Activated CD4-positive, alpha-beta T cell treated with anti-CD3 and anti-CD28 coated beads, Interleukin-2, amount 50 U/mL, for 1 hour (primary cell): ENCODE results near the gene NUP210L.
"Not testable (repeated sequence)": the region's sequence is repeated elsewhere in the genome, so short reads cannot be mapped to it uniquely, and the experiment has no call there.

Experiments
- DNase-seq: peaks from one replicate; pipeline ENCODE4 v3.0.0-alpha.2; 2020

The NUP210L gene

DNA sequence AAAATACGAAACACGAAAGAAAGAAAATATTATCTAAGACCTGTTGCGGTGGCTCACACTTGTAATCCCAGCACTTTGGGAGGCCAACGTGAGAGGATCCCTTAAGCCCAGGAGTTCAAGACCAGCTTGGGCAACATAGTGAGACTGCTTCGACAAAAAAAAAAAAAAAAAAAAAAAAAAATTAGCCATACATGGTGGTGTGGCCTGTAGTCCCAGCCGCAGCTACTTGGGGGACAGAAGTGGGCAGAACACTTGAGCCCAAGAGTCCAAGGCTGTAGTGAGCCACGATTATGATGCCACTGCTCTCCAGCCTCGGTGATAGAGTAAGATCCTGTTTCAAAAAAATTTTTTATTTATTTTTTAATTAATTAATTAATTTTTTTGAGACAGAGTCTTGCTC, 167.3 kb downstream of the NUP210L start:
- DNase-seq = no peak

DNA sequence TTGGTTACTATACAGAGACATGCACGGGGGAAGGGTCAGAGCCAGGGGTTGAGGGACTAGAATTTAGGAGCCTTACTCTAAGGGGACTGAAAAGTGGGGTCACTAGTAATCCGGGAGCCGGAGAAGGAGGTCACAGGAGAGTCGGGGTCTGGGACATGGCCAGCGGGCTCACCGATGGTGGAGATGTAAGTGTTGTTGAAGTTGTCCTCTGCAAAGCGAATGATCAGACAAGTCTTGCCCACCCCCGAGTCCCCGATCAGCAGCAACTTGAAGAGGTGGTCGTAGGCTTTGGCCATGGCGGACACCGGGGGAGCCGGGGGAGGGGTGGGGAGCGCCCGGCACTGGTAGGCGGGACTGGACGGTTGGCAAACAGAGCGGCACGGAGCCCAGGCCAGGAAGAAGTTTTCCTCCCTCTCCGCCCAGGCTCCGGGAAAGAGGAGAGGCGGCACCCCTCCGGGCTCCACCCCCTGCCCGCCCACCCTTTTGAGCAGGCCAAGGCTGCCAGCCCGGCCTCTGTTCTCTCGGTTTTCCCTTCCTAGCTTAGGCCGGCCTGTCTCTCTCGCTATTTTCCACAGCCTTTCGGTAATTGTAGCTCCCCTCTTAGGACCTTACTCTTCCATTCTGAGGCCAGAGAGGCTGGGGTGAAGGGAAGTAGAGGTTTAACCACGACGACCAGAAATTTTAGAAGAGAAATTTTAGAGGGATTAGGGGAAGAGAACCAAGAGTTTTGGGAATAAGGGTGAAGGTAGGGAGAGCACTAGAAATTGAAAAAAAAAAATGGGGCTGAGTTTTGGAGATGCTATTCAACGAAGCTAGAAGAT, 168.7 kb downstream of the NUP210L start, which contains the start of gene RAB13:
Gene RAB13 (minus strand): TSS at position 399 of the 821 bp plus-strand sequence. CDS start 103 bp downstream, at position 296.
- no peak for DNase-seq

DNA sequence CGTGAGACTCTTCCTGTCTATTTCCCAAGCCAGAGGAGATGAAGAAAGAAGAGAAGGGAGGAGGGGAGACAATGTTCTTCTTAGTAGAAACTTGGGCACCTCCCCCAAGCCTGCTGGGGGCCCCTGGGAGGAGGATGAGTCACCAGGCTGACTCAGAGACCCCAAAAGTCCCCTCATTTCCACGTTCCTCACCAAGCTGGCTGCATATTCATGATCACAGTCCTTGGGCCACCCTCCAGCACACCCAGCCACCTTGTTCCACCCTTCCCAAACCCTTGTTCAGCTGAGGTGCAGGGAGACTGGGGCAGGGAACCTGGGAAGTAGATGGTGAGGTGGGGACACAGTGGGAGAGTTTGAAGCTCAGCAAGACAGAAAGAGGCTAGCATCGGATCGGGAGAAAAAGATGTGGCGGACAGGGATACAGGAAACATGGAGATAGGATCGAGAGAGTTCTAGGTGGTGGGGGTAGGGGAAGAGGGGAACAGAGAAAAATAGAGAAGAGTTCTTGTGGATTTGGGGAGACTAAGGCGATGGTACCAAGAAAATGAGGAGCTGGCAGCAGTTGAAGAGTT, 169.4 kb downstream of the NUP210L start:
- DNase-seq = no peak

DNA sequence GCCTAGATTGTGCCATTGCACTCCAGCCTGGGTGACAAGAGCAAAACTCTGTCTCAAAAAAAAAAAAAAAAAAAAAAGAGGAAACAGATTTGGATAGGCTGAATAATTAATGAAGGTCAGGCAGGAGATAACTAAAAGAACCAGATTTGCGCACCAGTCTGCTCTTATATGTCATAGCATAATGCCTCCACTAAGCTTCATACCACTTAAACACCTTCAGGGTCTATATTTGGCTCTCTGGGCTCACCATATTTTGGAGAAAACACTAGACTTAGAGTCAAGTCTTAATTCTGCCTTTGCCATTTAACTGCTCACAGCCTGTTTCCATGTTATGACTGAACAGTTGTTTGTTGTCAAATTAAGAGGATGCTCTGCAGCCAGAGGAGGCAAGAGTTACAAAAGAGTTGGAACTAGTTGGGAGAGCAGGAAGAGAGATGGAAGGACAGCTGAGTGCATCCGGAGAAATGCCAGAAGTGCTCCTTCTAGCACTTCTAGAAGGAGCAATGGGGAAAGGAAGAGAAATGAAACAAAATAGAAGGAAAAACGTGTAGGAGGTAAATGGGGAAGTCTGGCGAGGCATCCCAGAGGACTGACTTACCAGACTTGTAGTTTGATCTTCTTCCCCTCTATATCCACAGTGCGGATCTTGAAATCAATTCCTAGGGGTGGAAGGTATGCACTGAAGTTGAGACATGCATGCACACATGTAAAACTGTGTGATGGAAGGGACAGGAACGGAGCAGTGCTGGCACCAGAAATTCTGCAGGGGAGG, 170.6 kb downstream of the NUP210L start:
- DNase-seq = no peak

DNA sequence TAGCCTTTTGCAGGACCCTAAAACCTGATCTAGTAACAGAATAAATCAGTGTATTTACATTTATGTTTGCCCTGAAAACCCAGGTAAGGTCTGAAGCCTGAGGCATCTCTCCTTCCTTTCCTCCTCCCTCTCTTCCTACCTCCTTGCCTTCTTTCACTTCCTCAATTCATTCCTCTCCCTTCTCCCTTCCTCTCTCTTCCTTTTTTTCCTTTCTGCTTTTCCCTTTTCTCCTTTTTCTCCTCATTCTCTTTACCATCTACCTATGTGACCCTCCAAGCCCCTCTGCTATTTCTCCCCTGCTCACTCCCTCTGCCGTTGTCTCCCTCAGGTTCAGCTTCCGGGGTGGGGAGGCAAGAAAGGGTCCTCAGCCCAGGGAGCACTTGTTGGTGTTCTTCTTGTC, 173.1 kb downstream of the NUP210L start:
- not testable (repeated sequence) for DNase-seq

DNA sequence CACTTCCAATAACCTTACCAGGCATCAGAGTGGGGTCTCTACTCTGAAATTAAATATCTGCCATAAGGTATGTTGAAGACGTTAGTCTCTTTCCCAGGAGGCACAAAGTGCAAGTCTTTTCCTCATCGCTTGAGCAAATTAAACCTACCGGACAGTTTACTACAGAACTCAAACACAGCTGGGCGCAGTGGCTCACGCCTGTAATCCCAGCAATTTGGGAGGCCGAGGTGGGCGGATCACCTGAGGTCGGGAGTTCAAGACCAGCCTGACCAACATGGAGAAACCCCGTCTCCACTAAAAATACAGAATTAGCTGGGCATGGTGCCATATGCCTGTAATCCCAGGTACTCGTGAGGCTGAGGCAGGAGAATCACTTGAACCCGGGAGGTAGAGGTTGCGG, 175.8 kb downstream of the NUP210L start:
- not testable (repeated sequence) for DNase-seq

DNA sequence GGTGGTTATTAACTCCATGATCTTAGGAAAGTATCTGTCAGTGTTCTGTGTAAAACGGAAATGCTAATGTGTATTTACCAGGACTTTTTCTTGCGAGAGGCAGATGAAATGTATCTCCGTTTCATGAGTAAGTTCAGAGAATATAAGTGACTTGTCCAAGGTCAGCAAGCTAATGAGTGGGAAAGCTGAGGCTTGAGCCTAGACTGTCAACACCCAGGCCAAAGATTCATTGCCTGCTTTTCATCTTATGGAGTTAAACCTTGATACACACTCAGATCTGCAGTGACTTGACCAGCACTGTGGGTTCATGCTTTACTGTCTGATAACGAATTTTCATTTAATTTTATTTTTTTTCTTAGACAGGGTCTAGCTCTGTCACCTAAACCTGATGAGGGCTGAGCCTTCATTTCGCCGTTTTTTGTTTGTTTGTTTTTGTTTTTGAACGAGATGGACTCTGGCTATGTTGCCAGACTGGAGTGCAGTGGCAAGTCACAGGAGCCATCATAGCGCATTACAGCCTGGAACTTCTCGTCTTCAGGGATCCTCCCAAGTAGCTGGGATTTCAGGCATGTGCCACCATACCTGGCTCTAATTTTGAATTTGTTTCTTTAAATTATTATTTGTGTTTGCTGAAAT, 176.5 kb downstream of the NUP210L start:
- DNase-seq = no peak

DNA sequence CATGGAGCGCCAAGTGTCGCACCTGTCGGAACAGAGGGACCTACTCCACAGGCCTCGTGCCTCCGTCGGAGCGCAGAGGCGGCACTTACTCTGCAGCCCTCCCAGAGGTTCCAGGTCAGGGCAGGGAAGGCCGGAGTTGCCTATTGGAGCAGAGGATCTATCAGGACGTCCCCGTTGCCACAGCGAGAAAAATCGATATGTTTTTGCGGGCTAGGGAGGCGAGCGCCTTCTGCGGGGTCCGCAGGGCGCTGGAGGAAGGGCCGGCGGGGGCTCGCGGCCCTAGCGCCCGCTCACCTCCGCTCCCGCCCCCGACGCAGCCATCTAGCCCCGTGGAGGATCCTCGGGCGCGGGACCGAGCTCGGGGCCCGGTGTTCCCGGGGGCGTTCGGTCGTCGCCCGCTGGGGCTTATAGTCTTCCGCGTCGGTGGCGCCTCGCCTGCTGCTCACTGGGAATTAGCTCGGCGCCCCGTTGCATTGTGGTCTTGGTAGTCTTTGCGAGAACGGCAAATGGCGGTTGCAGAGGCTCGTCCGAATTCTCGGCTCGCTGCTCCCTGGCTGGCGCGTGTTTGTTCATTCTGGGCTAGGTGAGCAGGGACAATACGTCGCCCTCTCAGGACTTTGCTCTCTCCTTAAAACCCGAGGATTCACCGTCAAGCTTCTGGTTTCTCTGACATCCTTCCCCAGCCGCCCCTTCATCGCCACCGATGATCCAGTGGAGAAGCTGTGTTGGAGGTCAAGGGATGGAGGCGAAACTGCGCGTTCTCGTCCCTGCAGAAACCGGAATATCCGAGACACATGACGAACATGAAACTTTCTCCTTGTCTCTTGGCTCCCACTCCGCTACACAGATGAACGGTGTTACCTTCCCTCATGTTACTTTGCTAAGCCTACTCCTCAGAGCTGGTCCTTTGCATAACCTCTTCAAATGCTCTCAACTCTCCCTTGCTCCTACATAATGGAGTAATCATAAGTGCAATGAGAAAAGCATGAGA, 177.3 kb downstream of the NUP210L start, which contains the start of gene JTB:
Gene JTB (minus strand): TSS at position 425 of the 991 bp plus-strand sequence. CDS start 422 bp downstream, at position 3.
- DNase-seq = peak; percentile 85

DNA sequence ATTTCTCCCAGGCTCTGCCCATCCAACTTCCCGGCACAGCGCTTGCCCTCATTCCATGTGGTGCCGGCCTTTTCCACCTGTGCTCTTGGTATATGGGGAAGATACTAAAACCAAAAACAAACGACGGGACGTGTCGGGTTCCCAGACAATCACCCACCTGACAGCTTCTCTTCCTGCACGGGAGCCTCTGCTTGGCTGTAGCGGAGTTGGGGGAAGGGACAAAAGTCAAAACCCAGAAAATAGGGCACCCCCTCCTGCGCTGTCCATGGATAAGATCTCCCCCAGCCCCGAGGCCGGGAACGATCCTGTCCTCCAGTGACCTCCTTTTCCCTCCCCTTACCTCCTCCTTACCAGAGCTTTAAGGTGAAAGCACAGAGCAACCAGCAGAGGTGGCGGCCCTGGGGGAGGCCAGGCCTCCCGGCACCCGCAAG, 178.0 kb downstream of the NUP210L start:
- DNase-seq = no peak

DNA sequence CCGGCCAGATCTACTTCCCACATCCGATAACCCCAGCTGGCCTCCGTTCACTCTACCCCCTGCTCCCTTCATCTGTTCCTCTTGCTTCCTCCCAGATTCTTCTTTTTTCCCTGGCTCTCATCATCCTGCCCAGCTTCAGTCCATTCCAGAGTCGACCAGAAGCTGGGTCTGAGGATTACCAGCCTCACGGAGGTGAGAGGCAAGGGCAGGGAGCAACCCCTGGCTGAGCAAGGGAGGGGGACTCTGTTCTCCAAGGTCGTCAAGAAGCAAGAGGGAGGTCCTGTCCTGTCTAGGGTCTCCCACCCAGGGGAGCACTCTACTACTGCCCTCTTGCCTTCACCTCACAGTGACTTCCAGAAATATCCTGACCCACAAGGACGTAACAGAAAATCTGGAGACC, 181.3 kb downstream of the NUP210L start:
- DNase-seq = no peak

DNA sequence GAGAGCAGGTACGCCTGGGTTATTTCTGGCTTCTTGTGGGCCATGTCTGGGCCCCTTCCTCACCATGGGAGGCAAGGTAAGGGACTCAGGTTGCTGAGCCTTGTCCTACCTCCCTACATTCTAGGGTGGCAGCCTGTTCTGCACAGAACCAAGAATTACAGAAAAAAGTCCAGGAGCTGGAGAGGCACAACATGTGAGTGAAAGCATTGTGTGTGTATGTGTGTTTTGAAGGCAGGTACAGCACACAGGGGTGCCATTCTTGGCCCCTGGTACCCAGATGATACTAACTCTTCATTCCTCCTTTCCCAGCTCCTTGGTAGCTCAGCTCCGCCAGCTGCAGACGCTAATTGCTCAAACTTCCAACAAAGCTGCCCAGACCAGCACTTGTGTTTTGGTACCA, 181.8 kb downstream of the NUP210L start:
- DNase-seq = no peak

DNA sequence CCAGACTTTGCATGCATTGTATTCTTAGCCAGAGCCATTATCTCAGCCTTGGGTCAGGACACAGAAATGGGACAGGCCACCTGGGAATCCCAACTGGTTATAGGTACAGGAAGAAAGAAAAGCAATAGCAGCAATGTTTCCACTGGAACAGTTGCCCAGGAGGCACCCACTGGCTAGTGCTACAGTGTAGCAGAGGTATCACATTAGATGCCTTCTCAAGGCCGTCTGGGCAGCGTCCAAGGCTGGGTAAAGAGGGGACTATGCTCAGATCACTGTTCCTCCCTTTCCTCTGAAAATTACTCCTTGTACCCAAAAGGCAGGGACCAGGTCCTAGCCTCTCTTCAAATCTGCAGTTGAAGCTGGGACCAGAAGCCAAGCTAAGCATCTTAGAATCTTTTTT, 184.5 kb downstream of the NUP210L start:
- DNase-seq = no peak

DNA sequence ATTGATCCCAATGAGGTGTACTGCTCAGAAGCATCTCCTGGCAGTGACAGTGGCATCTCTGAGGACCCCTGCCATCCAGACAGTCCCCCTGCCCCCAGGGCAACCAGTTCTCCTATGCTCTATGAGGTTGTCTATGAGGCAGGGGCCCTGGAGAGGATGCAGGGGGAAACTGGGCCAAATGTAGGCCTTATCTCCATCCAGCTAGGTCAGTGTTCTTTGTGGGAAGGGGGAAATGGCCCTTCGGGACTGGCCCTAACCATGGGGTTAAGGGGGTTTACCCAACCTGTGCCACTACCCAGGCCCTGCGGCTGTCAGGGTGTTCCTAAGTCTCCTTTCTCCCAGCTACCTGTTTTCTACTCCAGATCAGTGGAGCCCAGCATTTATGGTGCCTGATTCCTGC, 185.9 kb downstream of the NUP210L start:
- DNase-seq = no peak

DNA sequence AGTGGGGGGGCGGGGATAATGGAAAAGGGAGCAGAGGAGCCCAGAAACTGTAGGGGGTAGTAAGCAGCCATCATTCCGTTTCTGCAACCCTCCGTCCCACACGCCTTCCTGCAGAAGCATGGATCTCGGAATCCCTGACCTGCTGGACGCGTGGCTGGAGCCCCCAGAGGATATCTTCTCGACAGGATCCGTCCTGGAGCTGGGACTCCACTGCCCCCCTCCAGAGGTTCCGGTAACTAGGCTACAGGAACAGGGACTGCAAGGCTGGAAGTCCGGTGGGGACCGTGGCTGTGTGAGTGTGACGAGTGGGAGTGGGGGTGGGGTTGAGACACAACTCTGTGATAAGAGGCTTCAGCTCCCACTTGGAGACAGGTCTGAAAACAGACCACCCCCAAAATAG, 186.5 kb downstream of the NUP210L start:
- no peak for DNase-seq

DNA sequence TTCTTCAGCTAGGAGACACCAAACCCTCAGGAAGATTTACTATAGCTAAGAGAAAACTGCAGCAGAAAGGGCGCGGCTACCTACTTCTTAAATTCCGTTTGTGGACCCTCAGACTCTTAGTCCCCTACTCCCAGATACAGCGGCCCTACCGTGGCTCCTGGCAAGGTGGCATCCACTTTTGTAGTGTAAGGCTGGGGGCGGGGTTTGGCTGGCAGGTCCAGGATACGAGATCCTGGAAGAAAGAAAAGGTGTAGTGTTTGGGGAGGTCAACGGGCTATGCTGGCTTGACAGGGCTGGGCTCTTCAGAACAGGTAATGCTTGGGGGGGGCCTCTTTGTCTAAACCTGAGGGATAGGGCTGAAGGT, 186.9 kb downstream of the NUP210L start:
- DNase-seq = no peak

DNA sequence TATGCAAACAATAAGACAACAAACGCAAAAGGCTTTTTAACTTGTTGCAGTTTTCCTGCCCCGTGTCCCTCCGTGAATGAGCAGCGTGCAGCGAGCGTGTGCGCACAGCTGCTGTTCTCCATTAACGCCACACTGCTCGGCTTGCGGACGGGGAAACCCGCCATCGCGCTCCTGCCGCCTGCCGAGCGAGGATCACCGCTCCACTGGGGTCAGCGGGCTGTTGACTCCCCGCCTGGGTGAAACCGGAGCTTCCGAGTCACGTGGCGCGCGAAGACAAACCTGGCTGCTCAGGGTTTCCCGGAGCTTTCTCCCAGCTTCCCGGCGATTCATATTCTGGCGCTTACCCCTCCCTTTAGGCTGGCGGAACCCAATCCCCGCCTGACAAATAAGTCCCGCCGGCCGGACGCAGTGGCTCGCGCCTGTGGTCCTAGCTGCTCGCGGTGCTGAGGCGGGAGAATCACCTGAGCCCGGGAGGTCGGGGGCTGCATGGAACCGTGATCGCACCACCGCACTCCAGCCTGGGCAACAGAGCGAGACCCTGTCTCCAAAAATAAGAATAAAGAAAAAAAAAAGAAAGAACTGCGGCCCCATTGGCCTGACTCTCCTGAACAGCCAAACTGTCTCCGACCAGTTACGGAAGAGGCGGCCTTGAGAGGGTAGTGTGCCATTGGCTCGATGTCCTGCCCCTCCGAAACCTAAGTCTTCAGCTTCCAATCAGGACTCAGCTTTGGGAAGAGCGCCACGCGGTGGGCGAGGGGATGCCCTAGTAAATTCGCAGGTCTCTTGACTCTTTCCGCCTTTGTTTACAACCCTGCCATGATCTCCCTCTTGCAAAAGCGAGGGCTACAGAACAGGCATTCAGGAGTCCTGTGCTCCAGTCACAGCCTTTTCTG, 187.5 kb downstream of the NUP210L start, which contains the start of gene CREB3L4:
Gene CREB3L4 (plus strand): TSS at position 796 of the 893 bp plus-strand sequence. CDS start 624 bp downstream, outside the sequence.
- DNase-seq = peak; percentile 80

DNA sequence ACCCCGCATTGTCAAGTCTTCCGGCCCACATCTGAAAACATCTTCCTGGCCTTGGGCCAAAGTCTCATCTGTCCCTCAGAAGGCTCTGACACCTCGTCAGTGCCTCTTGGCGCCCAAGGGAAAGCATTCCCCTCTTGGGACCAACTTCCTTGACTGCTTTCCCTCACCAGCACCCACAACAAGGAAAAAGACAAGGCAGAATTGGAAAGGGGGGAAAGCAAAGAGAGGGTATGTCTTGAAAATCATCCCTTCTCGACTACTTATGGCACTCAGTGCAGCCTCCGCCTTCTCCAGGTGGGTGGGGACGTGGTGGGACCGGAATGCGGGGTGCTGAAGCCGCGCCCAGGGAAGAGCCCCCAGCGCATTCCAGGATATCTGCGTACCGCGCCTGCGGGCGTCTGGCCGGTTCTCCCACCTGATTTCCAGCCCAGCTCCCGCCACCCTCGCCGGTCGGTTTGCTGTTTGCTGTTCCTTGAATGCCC, 191.0 kb downstream of the NUP210L start:
- no peak for DNase-seq

DNA sequence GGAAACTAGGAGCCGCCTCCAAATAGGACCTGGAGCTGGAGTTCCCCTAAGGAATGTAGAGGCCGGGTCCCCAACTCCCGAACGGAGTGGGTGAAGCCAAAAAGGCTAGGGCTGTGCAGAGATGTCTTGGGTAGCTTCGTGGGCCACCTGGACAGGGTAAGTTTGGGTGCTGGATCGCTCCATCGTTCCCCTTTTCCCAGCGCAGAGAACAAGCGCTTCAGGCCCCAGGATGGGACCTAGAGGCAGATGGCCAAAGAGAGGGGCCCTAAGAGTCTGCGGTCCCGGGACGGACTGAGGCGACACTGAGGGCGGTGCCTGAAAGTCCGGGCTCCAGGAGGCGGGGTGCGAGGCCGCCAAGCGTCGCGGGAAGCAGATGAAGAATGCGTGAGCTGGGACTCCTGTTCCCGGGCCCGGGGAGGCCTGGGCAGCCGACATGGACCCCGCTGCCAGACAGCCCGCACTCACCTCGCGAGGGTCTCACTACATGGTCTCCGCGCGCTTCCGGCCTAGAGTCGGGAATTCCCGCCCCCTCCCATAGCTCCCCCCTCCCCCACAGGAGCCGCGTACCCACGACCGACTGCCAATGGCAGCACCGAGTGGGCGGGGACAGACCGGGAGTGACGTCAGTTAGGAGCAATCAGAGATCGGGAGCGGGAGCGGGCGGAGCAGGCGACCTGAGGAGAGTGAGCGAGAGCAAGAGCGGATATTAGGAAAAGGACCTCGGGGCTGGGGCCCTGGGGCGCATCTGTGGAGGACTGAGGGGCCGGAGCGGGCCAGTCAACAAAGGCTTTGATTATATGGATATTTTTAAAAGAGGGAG, 191.6 kb downstream of the NUP210L start, which contains the start of gene SLC39A1:
Gene SLC39A1 (minus strand): TSS at position 508 of the 820 bp plus-strand sequence. CDS start 822 bp downstream, outside the sequence.
- peak; percentile 94 for DNase-seq
